HepG2 (cell line): ENCODE measurements around the gene METTL23. TPM values are rescaled to one million over a fixed set of nuclear protein-coding genes. Genes with fewer than 3 reads are reported as not detected.

ENCODE experiments used
- ATAC-seq: fragments of 200-7000 bp; cut with Tn5 transposase; 3 replicates; pipeline ENCODE4 v1.9.1; 2020; ENCODE audit warnings: mild to moderate bottlenecking, moderate library complexity
- BruUV-seq: library from RNA; stranded (reverse); fragments of 400-500 nt; replicated peaks from 2 replicates; lab custom pipeline; 2021; lab: Mats Ljungman, UMichigan
- CTCF ChIA-PET: fragments of 300-600 bp; formaldehyde crosslinking; extraction: SDS; loops from one replicate; lab custom pipeline; 2021; ENCODE audit warnings: low total read pairs, inconsistent platforms, low intra/inter-chr PET ratio; lab: Yijun Ruan, JAX
- POLR2A ChIA-PET: fragments of 350-600 bp; sonication (Branson Sonifier 250); formaldehyde crosslinking; loops from one replicate; lab custom pipeline; 2020; ENCODE audit warnings: antibody characterized with exemption, inconsistent platforms; lab: Yijun Ruan, JAX
- DNase-seq: peaks from one replicate; pipeline ENCODE4 v3.0.0-alpha.2; 2015; ENCODE audit warnings: low spot score
- FAIRE-seq: peaks from 3 replicates; lab custom pipeline; 2011; peaks lifted over from hg19 to GRCh38; lab: Jason Lieb, UNC
- H2AFZ ChIP-seq: one replicate; pipeline ENCODE4 v1.6.1; 2011; ENCODE audit warnings: low read length, inconsistent platforms
- H3K27ac ChIP-seq: fragments of 300-600 bp; 3 replicates; pipeline ENCODE4 v1.8.0; 2011; ENCODE audit warnings: mixed run types, mild to moderate bottlenecking, mixed read lengths, low read length, inconsistent platforms; ENCODE audit not compliant: insufficient read depth; ENCODE audit errors: extremely low read length
- H3K27me3 ChIP-seq, 2 experiments: fragments of 200-600 bp in 1 of 2; 2 replicates in 1 of 2; 3 replicates in 1 of 2; pipeline versions ENCODE4 v1.6.0 to v1.8.0; 2011; ENCODE audit warnings: low read length in 2 of 2, mild to moderate bottlenecking in 2 of 2, moderate library complexity in 2 of 2, inconsistent platforms in 1 of 2; ENCODE audit not compliant: insufficient read depth in 2 of 2, control insufficient read depth in 1 of 2
- H3K36me3 ChIP-seq, 2 experiments: fragments of 200-600 bp in 1 of 2; replicated peaks in 1 of 2; 2 replicates in 1 of 2; 3 replicates in 1 of 2; pipeline versions ENCODE4 v1.5.1 to v1.8.0; 2011; ENCODE audit warnings: low read length in 2 of 2, inconsistent platforms in 1 of 2; ENCODE audit not compliant: insufficient read depth in 2 of 2, control insufficient read depth in 1 of 2
- H3K4me1 ChIP-seq: 2 replicates; pipeline ENCODE4 v1.5.1; 2012; ENCODE audit warnings: low read length, inconsistent platforms; ENCODE audit not compliant: insufficient read depth
- H3K4me2 ChIP-seq: 2 replicates; pipeline ENCODE4 v1.6.0; 2011; ENCODE audit warnings: low read depth, low read length, inconsistent platforms
- H3K4me3 ChIP-seq, 3 experiments: fragments of 200-600 bp in 1 of 3; sonication (generic), shearing (Covaris generic) in 1 of 3; replicated peaks in 1 of 3; 2 replicates each; pipeline ENCODE4 v1.5.1; 2011 to 2016; ENCODE audit warnings: low read length in 3 of 3, inconsistent platforms in 2 of 3, low read depth in 2 of 3, mild to moderate bottlenecking in 2 of 3, control low read depth in 1 of 3, mixed read lengths in 1 of 3; ENCODE audit not compliant: insufficient read depth in 1 of 3
- H3K79me2 ChIP-seq: one replicate; pipeline ENCODE4 v1.6.1; 2011; ENCODE audit warnings: low read length, inconsistent platforms; ENCODE audit not compliant: insufficient read depth
- H3K9ac ChIP-seq: 2 replicates; pipeline ENCODE4 v1.6.0; 2011; ENCODE audit warnings: mild to moderate bottlenecking, low read depth, low read length, inconsistent platforms; ENCODE audit not compliant: insufficient read depth
- H3K9me3 ChIP-seq: 2 replicates; pipeline ENCODE4 v1.5.1; 2012; ENCODE audit warnings: mild to moderate bottlenecking, low read length
- H4K20me1 ChIP-seq: 2 replicates; pipeline ENCODE4 v1.6.0; 2011; ENCODE audit warnings: inconsistent platforms, mild to moderate bottlenecking, low read length, moderate library complexity; ENCODE audit not compliant: insufficient read depth
- RARG ChIP-seq: sonication (generic); formaldehyde crosslinking; IDR thresholded peaks from 2 replicates; pipeline ENCODE4 v1.4.0; 2020; ENCODE audit warnings: low read depth, mild to moderate bottlenecking, missing genetic modification reagents
- SMAD1 ChIP-seq: sonication (generic); formaldehyde crosslinking; IDR thresholded peaks from 2 replicates; pipeline ENCODE4 v1.4.0; 2020; ENCODE audit warnings: missing genetic modification reagents, low read depth, mild to moderate bottlenecking, borderline replicate concordance
- WGBS: methylation state at CpG from one replicate; pipeline ENCODE4 v1.1.6; 2017; ENCODE audit warnings: low lambda C conversion rate; 5-methylcytosine and 5-hydroxymethylcytosine counted together
- in situ Hi-C: cut with HindIII; loops from 2 replicates; pipeline ENCODE4 v1.10.0; 2017; ENCODE audit warnings: low pct_unique_long_range_greater_than_20kb; ENCODE audit not compliant: extremely low pct_ligation_motif_present
- intact Hi-C: fragments of 100-400 bp; cut with micrococcal nuclease; formaldehyde crosslinking; loops from one replicate; pipeline ENCODE4 v1.10.0; 2022; ENCODE audit not compliant: unreplicated experiment
- polyA plus RNA-seq, 8 experiments: library from polyadenylated mRNA; depleted of rRNA in 3 of 8; stranded (reverse) in 7 of 8; unstranded in 1 of 8; fragments of >200 nt; fragmentation: Illumina TruSeq in 4 of 8; extraction: Trizol in 4 of 8; gene quantifications; 2 replicates each; pipeline versions ENCODE4 v1.2.1 to v1.2.3, GENCODE V29; 2011 to 2016; ENCODE audit warnings: low read depth in 4 of 8, missing spikeins in 1 of 8, mixed read lengths in 1 of 8; ENCODE audit not compliant: insufficient read depth in 1 of 8
- total RNA-seq, 5 experiments: library from RNA; depleted of rRNA; stranded (reverse); fragments of >200 nt; fragmentation: Illumina TruSeq; extraction: Trizol; gene quantifications; 2 replicates each; pipeline ENCODE4 v1.2.3, GENCODE V29; 2016; ENCODE audit warnings: low read depth in 1 of 5
- TF ChIP-seq, protein P1 (sequence below): sonication (generic); formaldehyde crosslinking; IDR thresholded peaks from 2 replicates; pipeline ENCODE4 v1.5.1; 2020; ENCODE audit warnings: missing genetic modification reagents, mild to moderate bottlenecking, borderline replicate concordance

The METTL23 gene
- total and polyA plus RNA-seq, 2 of the 13 experiments (the other 11 are each of a cell fraction or from before 2014, with no cell fraction given) = 39.9 to 104 TPM

DNA sequence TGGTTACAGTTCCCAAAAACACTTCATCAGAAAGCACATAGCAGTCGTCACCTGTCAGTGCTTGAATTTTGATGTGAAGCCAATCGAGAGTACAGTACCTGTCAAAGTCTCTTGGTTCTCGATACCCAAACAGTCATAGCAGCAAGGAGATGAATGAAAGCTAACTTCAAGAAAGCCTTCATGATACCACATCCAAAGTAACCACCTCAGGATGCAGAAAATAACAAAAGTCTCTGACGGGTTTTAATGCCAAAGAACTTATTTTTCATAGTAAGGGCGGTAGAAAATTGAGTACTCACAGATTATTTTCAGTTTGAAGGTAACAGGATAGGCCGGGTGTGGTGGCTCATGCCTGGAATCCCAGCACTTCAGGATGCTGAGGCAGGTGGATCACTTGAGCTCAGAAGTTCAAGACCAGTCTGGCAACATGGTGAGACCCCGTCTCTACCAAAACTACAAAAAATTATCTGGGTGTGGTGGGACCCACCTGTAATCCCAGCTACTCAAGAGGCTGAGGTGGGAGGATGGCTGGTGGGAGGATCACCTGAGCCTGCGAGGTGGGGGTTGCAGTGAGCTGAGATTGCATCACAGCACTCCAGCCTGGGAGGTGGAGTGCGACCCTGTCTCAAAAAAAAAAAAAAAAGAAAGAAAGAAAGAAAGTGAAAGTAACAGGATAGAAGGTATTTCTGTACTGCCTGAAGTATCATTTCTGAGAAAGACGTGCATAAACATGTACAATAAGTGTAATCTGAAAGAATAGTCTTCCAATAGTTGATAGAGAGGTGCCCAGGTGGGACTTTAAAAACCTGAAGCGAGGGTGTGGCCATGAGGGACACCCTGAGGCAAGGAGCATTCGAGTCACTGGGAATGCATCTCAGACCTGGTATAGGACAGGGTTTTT lies 26.7 kb downstream of the METTL23 start:
- no peak overlapping the region for H3K9ac ChIP-seq
- in situ Hi-C loops (no loop called here), intact Hi-C loops (no loop called here)
- FAIRE-seq = no peak
- ChIA-PET CTCF (no interaction called here), POLR2A (no interaction called here)
- H3K4me1 ChIP-seq = no peaks in the 10 kb centered on the region
- no peak for TF ChIP-seq RARG (CRISPR knock-in tag)
- TF ChIP-seq, protein P1, sequence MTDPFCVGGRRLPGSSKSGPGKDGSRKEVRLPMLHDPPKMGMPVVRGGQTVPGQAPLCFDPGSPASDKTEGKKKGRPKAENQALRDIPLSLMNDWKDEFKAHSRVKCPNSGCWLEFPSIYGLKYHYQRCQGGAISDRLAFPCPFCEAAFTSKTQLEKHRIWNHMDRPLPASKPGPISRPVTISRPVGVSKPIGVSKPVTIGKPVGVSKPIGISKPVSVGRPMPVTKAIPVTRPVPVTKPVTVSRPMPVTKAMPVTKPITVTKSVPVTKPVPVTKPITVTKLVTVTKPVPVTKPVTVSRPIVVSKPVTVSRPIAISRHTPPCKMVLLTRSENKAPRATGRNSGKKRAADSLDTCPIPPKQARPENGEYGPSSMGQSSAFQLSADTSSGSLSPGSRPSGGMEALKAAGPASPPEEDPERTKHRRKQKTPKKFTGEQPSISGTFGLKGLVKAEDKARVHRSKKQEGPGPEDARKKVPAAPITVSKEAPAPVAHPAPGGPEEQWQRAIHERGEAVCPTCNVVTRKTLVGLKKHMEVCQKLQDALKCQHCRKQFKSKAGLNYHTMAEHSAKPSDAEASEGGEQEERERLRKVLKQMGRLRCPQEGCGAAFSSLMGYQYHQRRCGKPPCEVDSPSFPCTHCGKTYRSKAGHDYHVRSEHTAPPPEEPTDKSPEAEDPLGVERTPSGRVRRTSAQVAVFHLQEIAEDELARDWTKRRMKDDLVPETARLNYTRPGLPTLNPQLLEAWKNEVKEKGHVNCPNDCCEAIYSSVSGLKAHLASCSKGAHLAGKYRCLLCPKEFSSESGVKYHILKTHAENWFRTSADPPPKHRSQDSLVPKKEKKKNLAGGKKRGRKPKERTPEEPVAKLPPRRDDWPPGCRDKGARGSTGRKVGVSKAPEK (CRISPR knock-in tag) = no peak
- H3K27ac ChIP-seq = no peak overlapping the region
- no peaks in the 10 kb centered on the region for H3K27me3 ChIP-seq
- no peaks in the 10 kb centered on the region; the same call in 1 of the 2 replicates for H4K20me1 ChIP-seq
- no peak for DNase-seq
- no TSS peak for BruUV-seq
- H3K4me3 ChIP-seq = no peak overlapping the region
- H3K4me2 ChIP-seq = no peak overlapping the region
- ATAC-seq = no peak
- H2AFZ ChIP-seq = no peak overlapping the region
- WGBS = 95% methylated on average over 12 of the region's 12 CpGs
- H3K79me2 ChIP-seq = no peaks in the 10 kb centered on the region
- peaks cover 6 to 25% of the 10 kb centered on the region in 2 experiments; a peak in 4 of 5 replicates for H3K36me3 ChIP-seq
- H3K9me3 ChIP-seq = peaks cover under 1% of the 10 kb centered on the region; the same call in 1 of the 2 replicates

DNA sequence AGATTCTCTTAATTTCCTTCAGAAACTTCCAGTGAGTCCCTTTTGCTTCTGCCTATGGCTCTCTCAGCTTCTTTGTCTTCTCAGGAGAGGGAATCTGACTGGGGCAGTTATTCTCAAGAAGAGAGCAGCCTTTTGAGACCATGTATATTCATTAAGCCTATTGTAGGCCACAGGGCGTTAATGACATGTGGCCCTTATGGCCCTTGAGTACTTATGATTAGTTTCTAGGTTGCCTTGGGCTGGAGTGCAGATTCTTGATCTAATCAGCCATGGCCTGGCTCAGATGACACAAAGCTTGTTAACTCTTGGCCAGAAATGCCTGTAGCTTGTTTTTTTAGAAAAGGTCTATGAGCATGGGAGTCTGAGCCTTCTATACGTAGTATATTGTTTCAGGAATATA lies 28.6 kb downstream of the METTL23 start:
- CTCF ChIA-PET = no interaction called here
- no peak for TF ChIP-seq SMAD1 (CRISPR knock-in tag)
- 100% methylated on average over 2 of the region's 2 CpGs for WGBS
- POLR2A ChIA-PET = no interaction called here
- no TSS peak for BruUV-seq
- H3K4me3 ChIP-seq = no peak overlapping the region
- no peak overlapping the region for H3K27ac ChIP-seq
- intact Hi-C loops = no loop called here
- no peaks in the 10 kb centered on the region for H3K27me3 ChIP-seq
- ATAC-seq (no peak), DNase-seq (no peak), FAIRE-seq (no peak)
- H3K79me2 ChIP-seq = no peaks in the 10 kb centered on the region
- no peak overlapping the region for H2AFZ ChIP-seq
- no peaks in the 10 kb centered on the region; the same call in 1 of the 2 replicates for H4K20me1 ChIP-seq
- no peak overlapping the region for H3K9ac ChIP-seq
- peaks cover 5% of the 10 kb centered on the region; the same call in 1 of the 2 replicates for H3K9me3 ChIP-seq
- H3K4me1 ChIP-seq = no peaks in the 10 kb centered on the region
- peaks cover 6 to 25% of the 10 kb centered on the region in 2 experiments; a peak in 4 of 5 replicates for H3K36me3 ChIP-seq
- in situ Hi-C loops = no loop called here
- H3K4me2 ChIP-seq = no peak overlapping the region
